Measurements from ENCODE around the gene PLPPR3. TPM values are rescaled to one million over a fixed set of nuclear protein-coding genes. Genes with fewer than 3 reads are reported as not detected.
"Not testable (repeated sequence)": the region's sequence is repeated elsewhere in the genome, so short reads cannot be mapped to it uniquely, and the experiment has no call there.

PLPPR3 gene
- total RNA-seq, 1 experiment from 2014 or later = not detected

- Histone ChIP-seq H3K36me3 (no peaks in the 10 kb centered on the region), H3K4me3 (no peak overlapping the region), H3K9me3 (no peaks in the 10 kb centered on the region), H3K27me3 (peaks cover 8% of the 10 kb centered on the region)
- DNase-seq = no peak
Measured at GRCh38 chr19:843836-844545, 22.2 kb upstream of the PLPPR3 start.

DNA sequence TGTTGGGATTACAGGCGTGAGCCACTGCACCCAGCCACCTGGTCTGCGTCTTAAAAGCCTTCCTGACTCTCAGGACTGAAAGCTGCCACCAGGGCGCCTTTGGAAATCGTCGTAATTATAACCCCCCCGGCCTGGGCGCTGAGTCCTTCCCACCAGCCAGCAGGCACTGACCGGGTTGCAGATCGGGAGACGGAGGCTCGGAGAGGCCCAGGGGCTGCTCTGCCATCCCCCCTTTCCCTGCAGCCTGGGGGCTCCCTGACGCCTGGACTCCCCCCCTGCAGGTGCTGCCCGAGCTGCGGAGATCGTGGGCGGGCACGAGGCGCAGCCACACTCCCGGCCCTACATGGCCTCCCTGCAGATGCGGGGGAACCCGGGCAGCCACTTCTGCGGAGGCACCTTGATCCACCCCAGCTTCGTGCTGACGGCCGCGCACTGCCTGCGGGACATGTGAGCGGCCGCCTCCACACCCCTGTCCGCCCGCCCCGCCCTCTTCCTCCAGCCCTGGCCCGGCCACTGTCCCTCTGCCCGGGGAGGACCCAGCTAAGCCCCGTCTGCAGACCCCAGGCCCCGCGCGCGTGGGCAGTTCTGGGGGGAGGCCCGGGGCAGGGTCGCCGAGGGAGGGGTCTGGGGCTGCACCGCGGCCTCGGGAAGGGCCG, 21.6 kb upstream of the PLPPR3 start:
- Histone ChIP-seq H3K27me3 (peaks cover 8% of the 10 kb centered on the region), H3K36me3 (no peaks in the 10 kb centered on the region), H3K9me3 (no peaks in the 10 kb centered on the region), H3K4me3 (no peak overlapping the region)
- no peak for DNase-seq

DNA sequence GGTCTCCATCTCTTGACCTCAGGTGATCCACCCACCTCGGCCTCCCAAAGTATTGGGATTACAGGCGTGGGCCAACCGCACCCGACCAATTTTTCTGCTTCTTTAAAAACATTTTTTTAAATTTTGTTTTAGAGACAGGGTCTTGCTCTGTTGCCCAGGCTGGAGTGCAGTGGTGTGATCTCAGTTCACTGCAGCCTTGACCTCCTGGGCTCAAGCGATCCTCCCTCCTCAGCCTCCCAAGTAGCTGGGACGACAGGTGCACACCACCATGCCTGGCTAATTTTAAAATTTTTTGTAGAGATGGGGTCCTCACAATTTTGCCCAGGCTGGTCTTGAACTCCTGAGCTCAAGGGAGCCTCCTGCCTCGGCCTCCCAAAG, 21.0 kb upstream of the PLPPR3 start:
- not testable (repeated sequence) for H3K9me3 ChIP-seq, H3K27me3 ChIP-seq, H3K4me3 ChIP-seq, H3K36me3 ChIP-seq, DNase-seq

GRCh38 chr19:840519-841206, 18.9 kb upstream of the PLPPR3 start, which contains the start of gene PRTN3:
PRTN3 (plus strand) TSS chr19:840999; CDS start chr19:841009, 10 bp downstream.
- no peaks in the 10 kb centered on the region for H3K9me3 ChIP-seq
- peaks cover 8% of the 10 kb centered on the region for H3K27me3 ChIP-seq
- no peaks in the 10 kb centered on the region for H3K36me3 ChIP-seq
- DNase-seq = no peak
- no peak within 1 kb of the TSS for H3K4me3 ChIP-seq

- no peak for DNase-seq
- H3K27me3 ChIP-seq = no peaks in the 10 kb centered on the region
- no peaks in the 10 kb centered on the region for H3K36me3 ChIP-seq
- H3K4me3 ChIP-seq = no peak overlapping the region
- H3K9me3 ChIP-seq = no peaks in the 10 kb centered on the region
Measured at GRCh38 chr19:835210-835810, 13.6 kb upstream of the PLPPR3 start.

DNA sequence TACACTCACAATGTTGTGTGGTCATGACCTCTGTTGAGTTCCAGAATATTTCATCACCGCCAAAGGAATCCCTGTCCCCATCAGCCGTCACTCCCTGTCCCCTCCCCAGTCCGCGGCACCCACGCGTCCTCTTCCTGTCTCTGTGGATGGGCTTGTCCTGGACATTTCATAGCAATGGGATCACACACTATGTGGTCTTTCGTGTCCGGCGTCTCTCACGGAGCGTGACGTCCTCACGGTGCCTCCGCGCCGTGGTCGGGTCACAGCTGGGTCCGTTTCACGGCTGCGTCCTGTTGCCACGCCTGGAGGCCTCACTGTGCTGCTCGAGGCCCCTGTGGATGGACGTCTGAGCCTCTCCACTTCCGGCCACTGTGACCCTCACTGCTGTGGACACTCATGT, 12.5 kb upstream of the PLPPR3 start:
- Histone ChIP-seq H3K27me3 (no peaks in the 10 kb centered on the region), H3K36me3 (no peaks in the 10 kb centered on the region), H3K9me3 (no peaks in the 10 kb centered on the region), H3K4me3 (no peak overlapping the region)
- DNase-seq = no peak

GRCh38 chr19:831407-832369, 9.9 kb upstream of the PLPPR3 start:
- H3K36me3 ChIP-seq = no peaks in the 10 kb centered on the region
- no peaks in the 10 kb centered on the region for H3K27me3 ChIP-seq
- H3K4me3 ChIP-seq = no peak overlapping the region
- DNase-seq = no peak
- no peaks in the 10 kb centered on the region for H3K9me3 ChIP-seq

- Histone ChIP-seq H3K9me3 (no peaks in the 10 kb centered on the region), H3K27me3 (no peaks in the 10 kb centered on the region), H3K4me3 (no peak overlapping the region), H3K36me3 (no peaks in the 10 kb centered on the region)
- no peak for DNase-seq
Measured at GRCh38 chr19:829129-829758, 7.5 kb upstream of the PLPPR3 start.

GRCh38 chr19:827710-828321, 6.1 kb upstream of the PLPPR3 start, which contains the start of gene AZU1:
AZU1 (plus strand) TSS chr19:827837; CDS start chr19:827847, 10 bp downstream.
- Histone ChIP-seq H3K9me3 (no peaks in the 10 kb centered on the region), H3K36me3 (no peaks in the 10 kb centered on the region), H3K4me3 (no peak within 1 kb of the TSS), H3K27me3 (no peaks in the 10 kb centered on the region)
- DNase-seq = no peak

- H3K4me3 ChIP-seq = no peak overlapping the region
- H3K36me3 ChIP-seq = no peaks in the 10 kb centered on the region
- no peaks in the 10 kb centered on the region for H3K9me3 ChIP-seq
- H3K27me3 ChIP-seq = no peaks in the 10 kb centered on the region
- no peak for DNase-seq
Measured at GRCh38 chr19:827314-827709, 5.6 kb upstream of the PLPPR3 start.

DNA sequence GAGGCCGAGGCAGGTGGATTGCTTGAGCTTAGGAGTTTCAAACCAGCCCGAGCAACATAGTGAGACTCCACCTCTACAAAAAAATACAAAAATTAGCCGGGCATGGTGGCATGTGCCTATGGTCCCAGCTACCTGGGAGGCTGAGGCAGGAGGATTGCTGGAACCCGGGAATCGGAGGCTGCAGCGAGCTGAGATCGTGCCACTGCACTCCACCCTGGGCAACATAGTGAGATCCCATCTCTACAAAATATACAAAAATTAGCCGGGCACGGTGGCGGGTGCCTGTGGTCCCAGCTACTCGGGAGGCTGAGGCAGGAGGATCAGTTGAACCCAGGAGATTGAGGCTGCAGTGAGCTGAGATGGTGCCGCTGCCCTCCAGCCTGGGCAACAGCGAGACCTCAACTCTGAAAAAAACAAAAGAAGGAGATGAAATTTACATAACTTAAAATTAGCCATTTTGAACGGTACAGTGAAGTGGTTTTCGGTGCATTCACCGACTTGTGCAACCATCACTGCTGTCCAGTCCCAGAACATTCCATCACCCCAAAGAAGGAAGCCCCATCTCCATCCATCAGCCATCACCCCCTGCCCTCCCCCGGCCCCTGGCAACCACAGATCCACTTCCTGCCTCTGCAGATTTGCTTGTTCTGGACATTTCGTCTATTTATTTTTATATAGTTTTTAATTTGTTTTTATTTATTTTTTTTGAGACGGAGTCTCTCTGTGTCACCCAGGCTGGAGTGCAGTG, 4.3 kb upstream of the PLPPR3 start:
- H3K9me3 ChIP-seq = no peaks in the 10 kb centered on the region
- H3K36me3 ChIP-seq = no peaks in the 10 kb centered on the region
- H3K4me3 ChIP-seq = no peak overlapping the region
- no peaks in the 10 kb centered on the region for H3K27me3 ChIP-seq
- no peak for DNase-seq

- H3K36me3 ChIP-seq = no peaks in the 10 kb centered on the region
- no peaks in the 10 kb centered on the region for H3K9me3 ChIP-seq
- no peak for DNase-seq
- H3K4me3 ChIP-seq = no peak overlapping the region
- no peaks in the 10 kb centered on the region for H3K27me3 ChIP-seq
Measured at GRCh38 chr19:824885-825284, 3.1 kb upstream of the PLPPR3 start.

GRCh38 chr19:823565-824121, 1.9 kb upstream of the PLPPR3 start:
- DNase-seq = no peak
- H3K9me3 ChIP-seq = no peaks in the 10 kb centered on the region
- no peaks in the 10 kb centered on the region for H3K27me3 ChIP-seq
- H3K4me3 ChIP-seq = no peak overlapping the region
- no peaks in the 10 kb centered on the region for H3K36me3 ChIP-seq

- no peak overlapping the region for H3K4me3 ChIP-seq
- no peaks in the 10 kb centered on the region for H3K36me3 ChIP-seq
Measured at GRCh38 chr19:821231-821824, 427 bp downstream of the PLPPR3 start.

More at GRCh38 chr19:821231-821824, 427 bp downstream of the PLPPR3 start:
- no peaks in the 10 kb centered on the region for H3K27me3 ChIP-seq
- no peak for DNase-seq
- no peaks in the 10 kb centered on the region for H3K9me3 ChIP-seq
